AG04449 (cell line): ENCODE data around the gene ART1.

Experiments used
- CTCF ChIA-PET: fragments of 350-600 bp; formaldehyde crosslinking; extraction: SDS; loops from one replicate; lab custom pipeline; 2021; ENCODE audit warnings: antibody characterized with exemption; lab: Yijun Ruan, JAX
- POLR2A ChIA-PET: fragments of 400-600, 350-600 bp; formaldehyde crosslinking; extraction: SDS; loops from one replicate; lab custom pipeline; 2020; ENCODE audit warnings: antibody characterized with exemption, inconsistent platforms; lab: Yijun Ruan, JAX
- DNase-seq: peaks from one replicate; pipeline ENCODE4 v3.0.0-alpha.2; 2010; ENCODE audit warnings: low read depth, low spot score
- H3K4me3 ChIP-seq: 2 replicates; pipeline ENCODE4 v1.5.1; 2011; ENCODE audit warnings: low read depth, mild to moderate bottlenecking, control low read depth, low read length
- CTCF ChIP-seq: IDR thresholded peaks from one replicate; pipeline ENCODE4 v1.5.1; 2011; ENCODE audit warnings: mild to moderate bottlenecking, moderate library complexity, low read length, control low read depth, inconsistent platforms; ENCODE audit not compliant: insufficient read depth; ENCODE audit errors: missing control alignments

Gene ART1

DNA sequence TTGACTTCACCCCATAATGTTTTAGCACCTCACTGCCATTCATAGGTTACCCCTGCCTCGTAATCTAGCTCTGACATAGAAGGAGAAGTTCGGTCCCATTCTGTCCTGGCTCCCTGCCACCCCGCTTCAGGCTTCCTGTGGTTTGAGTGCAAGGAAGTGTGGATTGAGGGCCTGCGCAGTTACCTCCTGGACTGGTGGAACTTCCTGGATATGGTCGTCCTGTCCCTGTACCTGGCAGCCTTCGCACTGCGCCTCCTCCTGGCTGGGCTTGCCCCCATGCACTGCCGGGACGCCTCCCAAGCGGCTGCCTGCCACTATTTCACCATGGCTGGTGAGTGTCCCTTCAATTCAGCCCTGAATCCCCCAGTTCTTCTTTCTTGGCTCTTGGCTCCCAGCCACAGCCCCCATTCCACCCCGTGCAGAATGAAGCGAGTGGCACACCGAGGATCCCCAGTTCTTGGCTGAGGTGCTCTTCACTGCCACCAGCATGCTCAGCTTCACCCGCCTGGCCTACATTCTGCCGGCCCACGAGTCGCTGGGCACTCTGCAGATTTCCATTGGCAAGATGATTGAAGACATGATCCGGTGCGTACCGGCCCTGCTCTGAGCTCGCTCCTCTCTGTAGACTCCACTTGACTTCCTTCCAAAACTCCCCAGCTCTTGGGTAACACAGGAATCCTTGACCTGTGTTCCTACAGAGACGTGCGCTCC, 18.5 kb upstream of the ART1 start:
- CTCF ChIA-PET, result interaction anchor here (1.1 to 2.1 kb wide), 3 partner anchors 12 to 215 kb away, joined by 3 to 10 read pairs (median 5); no protein-coding TSS in a partner anchor
- no peak for TF ChIP-seq CTCF

DNA sequence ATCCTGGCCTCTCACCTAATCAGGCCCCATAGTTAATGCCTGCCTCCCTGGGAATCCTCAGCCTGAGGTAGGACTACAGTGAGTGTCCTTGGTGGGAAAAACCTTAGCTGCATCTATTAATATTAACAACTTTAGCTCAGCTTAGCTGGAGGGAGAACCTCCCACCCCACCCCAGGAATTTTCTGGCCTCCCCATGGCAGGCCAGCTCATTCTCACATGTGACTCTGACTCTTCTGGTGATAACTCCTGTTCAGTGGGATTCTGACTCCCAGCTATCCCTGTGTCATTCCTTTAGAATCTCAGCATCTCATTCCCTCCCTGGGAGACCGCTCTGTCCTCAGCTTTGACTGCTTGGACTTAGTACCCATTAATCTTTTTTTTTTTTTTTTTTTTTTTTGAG, 17.6 kb upstream of the ART1 start:
- POLR2A ChIA-PET, result interaction anchor here (0.5 to 0.7 kb wide), 3 partner anchors 13 to 1550 kb away, joined by 3 read pairs; no protein-coding TSS in a partner anchor
- no peak for TF ChIP-seq CTCF
- DNase-seq, result peak; percentile 60
- H3K4me3 ChIP-seq, result no peak overlapping the region
- CTCF ChIA-PET, result interaction anchor here (1.1 to 2.1 kb wide), 4 partner anchors 12 to 214 kb away, joined by 3 to 10 read pairs (median 4); no protein-coding TSS in a partner anchor

More for the DNA sequence above, 18.5 kb upstream of the ART1 start:
- no peak for DNase-seq
- no peak overlapping the region for H3K4me3 ChIP-seq
- POLR2A ChIA-PET, result no interaction called here

GRCh38 chr11:3631331-3631730, 13.6 kb upstream of the ART1 start:
- ChIA-PET CTCF (interaction anchor here (1.1 kb wide), 1 partner anchor 12 kb away, joined by 3 read pairs; no protein-coding TSS in a partner anchor), POLR2A (no interaction called here)

DNA sequence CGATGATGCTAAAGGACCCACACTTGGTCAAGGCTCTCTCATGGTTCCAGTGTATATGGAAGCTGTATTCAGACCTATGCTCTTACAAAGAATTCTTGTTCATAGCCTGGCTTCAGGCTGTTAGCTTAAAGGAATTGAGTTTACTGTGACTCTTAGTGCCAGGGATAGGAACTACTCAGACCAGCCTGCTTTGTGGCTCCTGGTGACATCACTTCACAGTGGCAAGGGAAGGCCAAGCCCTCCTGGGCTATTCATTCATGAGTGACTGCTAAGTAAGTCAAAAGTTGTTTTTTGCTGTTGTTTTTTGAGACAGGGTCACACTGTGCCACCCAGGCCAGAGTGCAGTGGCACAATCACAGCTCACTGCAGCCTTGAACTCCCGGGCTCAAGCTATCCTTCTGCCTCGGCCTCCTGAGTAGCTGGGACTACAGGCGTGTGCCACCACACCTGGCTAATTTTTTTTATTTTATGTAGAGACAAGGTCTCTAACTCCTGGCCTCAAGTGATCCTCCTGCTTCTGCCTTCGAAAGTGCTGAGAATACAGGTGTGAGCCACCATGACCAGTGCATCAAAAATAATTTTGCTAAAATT, 12.8 kb upstream of the ART1 start:
- CTCF ChIA-PET, result interaction anchor here (1.1 kb wide), 2 partner anchors 11 to 22 kb away, joined by 3 to 4 read pairs; no protein-coding TSS in a partner anchor
- H3K4me3 ChIP-seq, result no peak overlapping the region
- DNase-seq, result no peak
- POLR2A ChIA-PET, result no interaction called here
- no peak for TF ChIP-seq CTCF

More at GRCh38 chr11:3631331-3631730, 13.6 kb upstream of the ART1 start:
- DNase-seq, result no peak
- no peak overlapping the region for H3K4me3 ChIP-seq
- TF ChIP-seq CTCF, result no peak

- ChIA-PET CTCF (no interaction called here), POLR2A (no interaction called here)
- no peak for DNase-seq
- H3K4me3 ChIP-seq, result no peak overlapping the region
- no peak for TF ChIP-seq CTCF
These were observed 9.1 kb upstream of the ART1 start for GRCh38 chr11:3635641-3636375.
